HL-60 (cell line): Measurements from ENCODE around the gene IQSEC3.

Source experiments
- DNase-seq, 2 experiments: peaks; one replicate each; pipeline ENCODE4 v3.0.0-alpha.2; 2010 to 2020; ENCODE audit warnings: low read depth in 1 of 2, low spot score in 1 of 2
- H3K27ac ChIP-seq: fragments of 250-450 bp; sonication (Bioruptor Pico); replicated peaks from 2 replicates; pipeline ENCODE4 v1.5.1; 2020; ENCODE audit warnings: mild to moderate bottlenecking, moderate library complexity
- H3K27me3 ChIP-seq: fragments of 250-450 bp; sonication (Bioruptor Pico); 2 replicates; pipeline ENCODE4 v1.5.1; 2021; ENCODE audit warnings: mild to moderate bottlenecking, moderate library complexity; ENCODE audit not compliant: insufficient read depth, poor library complexity, severe bottlenecking
- H3K4me3 ChIP-seq: replicated peaks from 2 replicates; pipeline ENCODE4 v1.5.1; 2011; ENCODE audit warnings: mild to moderate bottlenecking, control low read depth, low read length; ENCODE audit not compliant: insufficient read depth
- CTCF ChIP-seq: IDR thresholded peaks from one replicate; pipeline ENCODE4 v1.5.1; 2011; ENCODE audit warnings: low read length, control low read depth, inconsistent platforms; ENCODE audit not compliant: insufficient read depth
- GABPA ChIP-seq: IDR thresholded peaks from 2 replicates; pipeline ENCODE4 v1.6.1; 2012; ENCODE audit warnings: low read depth
- POLR2AphosphoS5 ChIP-seq: IDR thresholded peaks from 2 replicates; pipeline ENCODE4 v1.6.1; 2012; ENCODE audit warnings: low read depth
- REST ChIP-seq: IDR thresholded peaks from 2 replicates; pipeline ENCODE4 v1.6.1; 2012; ENCODE audit warnings: low read depth; ENCODE audit not compliant: insufficient replicate concordance
- SPI1 ChIP-seq: IDR thresholded peaks from 2 replicates; pipeline ENCODE4 v1.6.1; 2012; ENCODE audit warnings: low read depth, mild to moderate bottlenecking, borderline replicate concordance

Gene IQSEC3

GRCh38 chr12:154058-154457 lies 87.5 kb downstream of the IQSEC3 start:
- H3K4me3 ChIP-seq = no peak overlapping the region
- no peak overlapping the region for H3K27ac ChIP-seq
- TF ChIP-seq GABPA = no peak
- TF ChIP-seq CTCF = no peak
- no peak for TF ChIP-seq SPI1
- no peak for TF ChIP-seq POLR2AphosphoS5
- DNase-seq = no peak
- no peaks in the 10 kb centered on the region for H3K27me3 ChIP-seq

GRCh38 chr12:155006-155405 lies 88.4 kb downstream of the IQSEC3 start:
- Histone ChIP-seq H3K4me3 (no peak overlapping the region), H3K27me3 (no peaks in the 10 kb centered on the region), H3K27ac (no peak overlapping the region)
- DNase-seq = no peak
- TF ChIP-seq CTCF (no peak), POLR2AphosphoS5 (no peak), SPI1 (no peak), GABPA (no peak), REST (no peak)

- Histone ChIP-seq H3K4me3 (no peak overlapping the region), H3K27ac (no peak overlapping the region), H3K27me3 (no peaks in the 10 kb centered on the region)
- DNase-seq = no peak
- TF ChIP-seq POLR2AphosphoS5 (no peak), GABPA (no peak), SPI1 (no peak), CTCF (no peak), REST (no peak)
Measured at GRCh38 chr12:155646-156045, 89.1 kb downstream of the IQSEC3 start.

- DNase-seq = no peak
- TF ChIP-seq REST = no peak
- no peak for TF ChIP-seq POLR2AphosphoS5
- TF ChIP-seq SPI1 = no peak
- TF ChIP-seq CTCF = no peak
- TF ChIP-seq GABPA = no peak
- Histone ChIP-seq H3K27me3 (no peaks in the 10 kb centered on the region), H3K4me3 (no peak overlapping the region), H3K27ac (no peak overlapping the region)
Measured at GRCh38 chr12:156945-157344, 90.4 kb downstream of the IQSEC3 start.
